ENCODE data around the gene PEX19. TPM values are rescaled to one million over a fixed set of nuclear protein-coding genes. Genes with fewer than 3 reads are reported as not detected.
A peak's percentile ranks its signal among the peaks of the same experiment; 100 is the strongest.

PEX19 gene, protein sequence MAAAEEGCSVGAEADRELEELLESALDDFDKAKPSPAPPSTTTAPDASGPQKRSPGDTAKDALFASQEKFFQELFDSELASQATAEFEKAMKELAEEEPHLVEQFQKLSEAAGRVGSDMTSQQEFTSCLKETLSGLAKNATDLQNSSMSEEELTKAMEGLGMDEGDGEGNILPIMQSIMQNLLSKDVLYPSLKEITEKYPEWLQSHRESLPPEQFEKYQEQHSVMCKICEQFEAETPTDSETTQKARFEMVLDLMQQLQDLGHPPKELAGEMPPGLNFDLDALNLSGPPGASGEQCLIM
- total RNA-seq (ENCODE audit: low replicate concordance), result 74.6 and 103 TPM in 2 replicates

GRCh38 chr1:160284782-160285344, at the start of gene PEX19:
PEX19 (minus strand) TSS chr1:160285133; CDS start chr1:160285124, 9 bp downstream.
- H3K4me1 Mint-ChIP-seq, result peaks cover 21% of the 10 kb centered on the region
- peak within 1 kb of the TSS; percentile 86 for H2AFZ ChIP-seq (replicated peaks)
- peaks cover 18% of the 10 kb centered on the region for H3K36me3 Mint-ChIP-seq
- TF ChIP-seq, protein P1, sequence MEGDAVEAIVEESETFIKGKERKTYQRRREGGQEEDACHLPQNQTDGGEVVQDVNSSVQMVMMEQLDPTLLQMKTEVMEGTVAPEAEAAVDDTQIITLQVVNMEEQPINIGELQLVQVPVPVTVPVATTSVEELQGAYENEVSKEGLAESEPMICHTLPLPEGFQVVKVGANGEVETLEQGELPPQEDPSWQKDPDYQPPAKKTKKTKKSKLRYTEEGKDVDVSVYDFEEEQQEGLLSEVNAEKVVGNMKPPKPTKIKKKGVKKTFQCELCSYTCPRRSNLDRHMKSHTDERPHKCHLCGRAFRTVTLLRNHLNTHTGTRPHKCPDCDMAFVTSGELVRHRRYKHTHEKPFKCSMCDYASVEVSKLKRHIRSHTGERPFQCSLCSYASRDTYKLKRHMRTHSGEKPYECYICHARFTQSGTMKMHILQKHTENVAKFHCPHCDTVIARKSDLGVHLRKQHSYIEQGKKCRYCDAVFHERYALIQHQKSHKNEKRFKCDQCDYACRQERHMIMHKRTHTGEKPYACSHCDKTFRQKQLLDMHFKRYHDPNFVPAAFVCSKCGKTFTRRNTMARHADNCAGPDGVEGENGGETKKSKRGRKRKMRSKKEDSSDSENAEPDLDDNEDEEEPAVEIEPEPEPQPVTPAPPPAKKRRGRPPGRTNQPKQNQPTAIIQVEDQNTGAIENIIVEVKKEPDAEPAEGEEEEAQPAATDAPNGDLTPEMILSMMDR (IDR thresholded peaks at IDR 0.05), result no peak
- TF ChIP-seq EZH2phosphoT487 (IDR thresholded peaks at IDR 0.05) (no peak), EZH2 (IDR thresholded peaks at IDR 0.05) (no peak)
- H3K4me3 ChIP-seq, result peak within 1 kb of the TSS; percentile 98
- H3K27ac ChIP-seq, result peak within 1 kb of the TSS; percentile 47
- H3K27ac Mint-ChIP-seq, result peak within 1 kb of the TSS; percentile 95
- H3K27me3 ChIP-seq, result no peaks in the 10 kb centered on the region
- peaks cover 4% of the 10 kb centered on the region for H3K27me3 Mint-ChIP-seq (ENCODE audit: insufficient read depth, low read depth)
- H3K9ac ChIP-seq, result peak within 1 kb of the TSS; percentile 95
- H3K9me3 Mint-ChIP-seq, result no peaks in the 10 kb centered on the region
- H3K9me3 ChIP-seq (ENCODE audit: low read depth), result no peaks in the 10 kb centered on the region
- H4K20me1 ChIP-seq (ENCODE audit: low read depth), result peaks cover 14% of the 10 kb centered on the region
- H3F3A ChIP-seq (ENCODE audit: low read depth), result peaks cover 31% of the 10 kb centered on the region
- H3K36me3 ChIP-seq, result peaks cover 9% of the 10 kb centered on the region
- H3K4me1 ChIP-seq, result peaks cover 22% of the 10 kb centered on the region
- peak within 1 kb of the TSS; percentile 97 for H3K4me2 ChIP-seq
- peak; percentile 95 for DNase-seq (ENCODE audit: low spot score)
- H3K79me2 ChIP-seq (ENCODE audit: low read depth), result peaks cover 19% of the 10 kb centered on the region
- peak within 1 kb of the TSS; percentile 92 for H3K4me3 Mint-ChIP-seq

DNA sequence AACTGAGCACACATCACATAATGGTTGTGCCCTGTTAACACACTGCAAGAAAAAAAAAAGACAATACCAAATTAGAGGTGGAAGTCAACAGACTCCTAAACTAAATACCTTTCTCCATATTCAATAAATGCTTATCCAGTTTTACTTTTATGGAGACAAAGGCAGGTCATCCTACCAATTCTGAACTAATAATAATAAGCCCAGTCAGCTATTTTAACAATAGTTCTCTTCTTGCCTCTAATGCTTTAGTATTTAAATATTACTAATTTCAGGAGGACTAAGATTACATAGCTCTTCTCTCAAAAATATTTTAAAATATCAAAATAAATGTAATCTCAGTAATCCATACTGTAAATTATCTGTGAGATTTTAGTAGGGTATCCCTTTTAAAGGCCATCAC, 47.6 kb upstream of the PEX19 start:
- H3K9me3 Mint-ChIP-seq, result no peaks in the 10 kb centered on the region
- H3K27ac Mint-ChIP-seq, result no peak overlapping the region
- H3K4me1 Mint-ChIP-seq, result peaks cover 9% of the 10 kb centered on the region

GRCh38 chr1:160330119-160330518, 45.2 kb upstream of the PEX19 start:
- no peaks in the 10 kb centered on the region for H3K9me3 ChIP-seq (ENCODE audit: low read depth)
- H3K27me3 ChIP-seq, result no peaks in the 10 kb centered on the region
- H3K4me1 Mint-ChIP-seq, result peaks cover 9% of the 10 kb centered on the region
- no peaks in the 10 kb centered on the region for H3K79me2 ChIP-seq (ENCODE audit: low read depth)
- no peaks in the 10 kb centered on the region for H3K4me1 ChIP-seq
- H3K9ac ChIP-seq, result no peak overlapping the region
- H3K4me3 Mint-ChIP-seq, result no peak overlapping the region
- no peak overlapping the region for H3K4me3 ChIP-seq
- H2AFZ ChIP-seq (replicated peaks), result no peak overlapping the region
- no peaks in the 10 kb centered on the region for H4K20me1 ChIP-seq (ENCODE audit: low read depth)
- peaks cover 33% of the 10 kb centered on the region for H3K36me3 Mint-ChIP-seq
- no peak for DNase-seq (ENCODE audit: low spot score)
- H3K27me3 Mint-ChIP-seq (ENCODE audit: insufficient read depth, low read depth), result no peaks in the 10 kb centered on the region
- peaks cover 14% of the 10 kb centered on the region for H3K36me3 ChIP-seq
- no peaks in the 10 kb centered on the region for H3K9me3 Mint-ChIP-seq
- no peak overlapping the region for H3K4me2 ChIP-seq
- peaks cover 3% of the 10 kb centered on the region for H3F3A ChIP-seq (ENCODE audit: low read depth)
- H3K27ac Mint-ChIP-seq, result no peak overlapping the region
- TF ChIP-seq, protein P1 (IDR thresholded peaks at IDR 0.05), result no peak
- no peak for TF ChIP-seq EZH2 (IDR thresholded peaks at IDR 0.05)
- TF ChIP-seq EZH2phosphoT487 (IDR thresholded peaks at IDR 0.05), result no peak
- no peak overlapping the region for H3K27ac ChIP-seq

More for the DNA sequence above, 47.6 kb upstream of the PEX19 start:
- no peak for TF ChIP-seq EZH2phosphoT487 (IDR thresholded peaks at IDR 0.05)
- TF ChIP-seq EZH2 (IDR thresholded peaks at IDR 0.05), result no peak
- TF ChIP-seq, protein P1 (IDR thresholded peaks at IDR 0.05), result no peak
- H3K36me3 ChIP-seq, result peaks cover 13% of the 10 kb centered on the region
- no peak overlapping the region for H3K4me3 ChIP-seq
- Mint-ChIP-seq H3K27me3 (ENCODE audit: insufficient read depth, low read depth) (no peaks in the 10 kb centered on the region), H3K4me3 (no peak overlapping the region), H3K36me3 (peaks cover 28% of the 10 kb centered on the region)
- DNase-seq (ENCODE audit: low spot score), result no peak
- H3F3A ChIP-seq (ENCODE audit: low read depth), result peaks cover 3% of the 10 kb centered on the region
- no peak overlapping the region for H3K4me2 ChIP-seq
- no peak overlapping the region for H3K9ac ChIP-seq
- no peak overlapping the region for H2AFZ ChIP-seq (replicated peaks)
- peaks cover 7% of the 10 kb centered on the region for H4K20me1 ChIP-seq (ENCODE audit: low read depth)
- no peaks in the 10 kb centered on the region for H3K4me1 ChIP-seq
- no peak overlapping the region for H3K27ac ChIP-seq
- no peaks in the 10 kb centered on the region for H3K9me3 ChIP-seq (ENCODE audit: low read depth)
- H3K79me2 ChIP-seq (ENCODE audit: low read depth), result peaks cover 9% of the 10 kb centered on the region
- H3K27me3 ChIP-seq, result no peaks in the 10 kb centered on the region

All from neural progenitor cell (in vitro differentiated cells).